COLO668 (cell line): Measurements from ENCODE around the gene CASK.
"Not testable (repeated sequence)": the region's sequence is repeated elsewhere in the genome, so short reads cannot be mapped to it uniquely, and the experiment has no call there.

Experiments
- DNase-seq: peaks from one replicate; lab custom pipeline; 2025; ENCODE audit not compliant: unreplicated experiment; lab: John Stamatoyannopoulos, UW

CASK gene

DNA sequence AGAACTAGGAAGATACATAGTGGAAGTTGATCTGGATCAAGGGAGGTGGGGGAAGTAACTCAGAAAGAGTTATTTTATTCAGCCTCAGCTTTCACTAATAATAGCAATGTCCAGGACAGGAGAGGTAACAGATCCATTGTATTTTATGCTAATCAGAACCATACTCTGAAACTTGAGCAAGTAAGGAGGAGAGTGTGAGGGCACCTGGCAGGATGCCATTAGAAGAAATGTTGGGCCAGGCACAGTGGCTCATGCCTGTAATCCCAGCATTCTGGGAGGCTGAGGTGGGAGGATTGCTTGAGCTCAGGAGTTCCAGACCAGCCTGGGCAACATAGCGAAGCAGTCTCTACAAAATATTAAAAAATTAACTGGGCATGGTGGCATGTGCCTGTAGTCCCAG lies 218.3 kb downstream of the CASK start:
- no peak for DNase-seq

DNA sequence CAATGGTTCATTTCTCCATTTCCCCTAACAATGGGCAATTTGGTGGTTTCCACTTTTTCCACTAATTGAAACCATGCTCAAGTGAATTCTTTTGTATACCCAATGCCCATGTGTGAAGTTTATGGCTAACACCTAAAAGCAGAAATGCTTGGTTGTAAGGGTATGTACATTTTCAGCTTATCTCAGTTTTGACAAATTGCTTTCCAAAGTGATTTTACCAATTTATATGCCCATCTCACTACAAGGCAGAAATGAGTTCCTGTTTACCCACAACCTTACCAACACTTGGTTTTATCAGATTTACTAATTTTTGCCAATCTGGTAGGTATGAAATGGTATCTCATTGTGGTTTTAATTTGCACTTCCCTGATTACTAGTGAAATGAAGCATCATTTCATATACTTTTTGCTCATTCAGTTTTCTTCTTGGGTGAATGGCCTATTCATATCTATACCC lies 219.8 kb downstream of the CASK start:
- no peak for DNase-seq

DNA sequence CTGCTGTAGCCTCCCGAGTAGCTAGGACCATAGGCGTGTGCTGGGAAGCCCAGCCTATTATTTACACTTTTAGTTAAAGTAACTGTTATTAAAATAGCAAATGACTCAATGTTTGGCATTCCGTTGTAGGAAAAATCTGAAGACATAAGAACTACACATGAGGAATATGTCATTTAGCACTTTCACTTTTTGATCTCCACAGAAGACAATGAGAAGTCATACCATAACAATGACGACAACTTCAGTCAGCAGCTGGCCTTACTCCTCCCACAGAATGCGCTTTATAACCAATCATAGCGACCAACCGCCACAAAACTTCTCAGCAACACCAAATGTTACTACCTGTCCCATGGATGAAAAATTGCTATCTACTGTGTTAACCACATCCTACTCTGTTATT lies 227.9 kb downstream of the CASK start:
- DNase-seq, result no peak

DNA sequence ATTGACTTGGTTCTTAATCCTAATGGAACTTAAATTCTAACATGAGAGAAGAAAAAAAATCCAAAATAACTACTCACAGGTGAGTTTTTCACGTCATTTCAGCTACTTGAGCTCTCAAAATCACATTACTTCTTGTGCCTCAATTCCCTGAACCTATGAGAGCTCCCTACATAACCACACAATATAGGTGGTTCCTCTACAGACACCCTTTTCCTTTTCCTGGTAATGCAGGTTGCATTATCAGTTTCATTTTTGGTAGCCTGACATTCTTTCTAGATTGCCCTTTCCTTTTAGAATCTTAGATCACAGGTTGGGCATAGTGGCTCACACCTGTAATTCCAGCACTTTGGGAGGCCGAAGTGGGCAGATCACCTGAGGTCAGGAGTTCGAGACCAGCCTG lies 230.3 kb downstream of the CASK start:
- DNase-seq, result no peak

DNA sequence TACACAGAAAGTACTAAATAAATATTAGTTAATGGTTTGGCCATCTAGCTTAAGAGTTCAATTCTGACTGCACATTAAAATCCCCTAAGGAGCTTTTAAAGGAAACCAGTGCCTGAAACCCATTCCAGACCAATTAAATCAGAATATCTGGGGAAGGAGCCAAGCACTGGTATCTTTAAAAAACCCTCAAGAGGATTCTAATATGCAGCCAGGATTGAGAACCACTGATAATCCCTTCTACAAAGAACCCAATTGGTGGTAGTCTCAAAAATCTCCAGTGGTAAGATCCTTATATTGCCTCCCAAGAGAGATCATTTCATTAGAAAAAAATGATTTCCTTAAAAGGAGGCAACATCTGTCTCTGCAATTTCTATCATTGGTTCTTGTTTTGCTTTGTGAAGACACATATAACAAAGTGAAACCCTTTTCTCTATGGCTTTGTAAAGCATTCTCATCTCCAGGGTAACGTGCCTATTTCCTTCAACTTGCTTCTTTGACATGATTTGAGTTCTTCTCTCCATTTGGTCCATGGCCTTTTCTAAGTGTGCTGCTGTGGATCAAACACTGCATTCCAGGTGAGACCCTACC lies 231.1 kb downstream of the CASK start:
- DNase-seq, result no peak

DNA sequence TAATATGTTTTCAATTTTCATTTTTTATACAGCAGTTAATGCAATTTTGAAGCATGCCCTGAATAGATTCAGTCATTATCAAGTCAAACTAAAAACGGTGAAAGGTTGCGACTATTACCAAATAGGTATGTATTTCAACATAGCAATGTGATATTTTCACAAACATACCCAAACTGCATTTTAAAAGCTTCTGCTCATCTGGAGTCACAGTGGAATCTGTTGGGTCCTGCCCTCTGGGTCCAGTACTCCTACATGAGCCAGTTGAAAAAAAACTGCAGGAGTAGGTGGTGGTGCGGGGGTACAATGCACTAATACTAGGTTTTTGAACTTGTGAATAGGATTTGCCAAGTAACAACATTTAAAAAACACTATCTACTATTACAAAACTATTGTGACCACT lies 233.6 kb downstream of the CASK start:
- DNase-seq, result no peak

DNA sequence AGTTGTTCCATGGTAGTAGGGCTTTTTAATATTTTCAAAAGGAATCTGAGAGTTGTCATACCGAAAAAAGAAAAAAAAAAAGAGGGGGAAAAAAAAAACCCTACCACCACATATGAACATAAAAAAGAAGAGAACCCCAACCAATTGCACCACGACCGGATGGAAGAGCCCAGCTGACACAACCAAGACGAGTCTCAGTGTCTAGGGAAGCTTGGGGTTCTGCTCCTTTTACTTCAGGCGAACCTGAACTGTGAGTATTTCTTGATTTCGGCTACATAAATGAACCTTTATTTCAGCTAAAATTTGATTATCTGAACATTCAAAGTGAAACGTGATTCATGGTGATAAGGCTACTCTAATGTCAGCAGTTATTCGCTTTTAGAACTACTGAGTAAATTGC lies 234.5 kb downstream of the CASK start, which contains the start of gene GPR34:
TSS of gene GPR34 (plus strand) at position 139 of the 400 bp plus-strand sequence. CDS start 6,661 bp downstream, outside the sequence.
- no peak for DNase-seq

DNA sequence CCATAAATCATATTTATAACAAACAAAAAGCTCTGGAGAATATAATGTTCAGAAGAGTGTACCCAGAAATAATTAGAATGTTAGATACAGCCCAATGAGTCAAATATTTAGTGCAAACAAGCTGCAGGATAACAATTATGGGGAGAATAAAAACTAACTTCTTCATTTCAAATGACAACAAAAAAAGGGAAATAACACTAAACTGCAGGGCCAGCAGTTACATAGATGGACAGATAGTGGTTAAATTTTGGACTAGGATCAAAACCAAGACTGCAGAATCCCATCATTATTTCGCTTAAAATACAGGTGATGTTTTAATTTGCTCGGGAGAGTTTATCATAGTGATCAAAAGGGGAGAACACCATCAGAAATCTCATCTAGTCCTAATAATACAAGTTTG lies 235.2 kb downstream of the CASK start:
- DNase-seq, result no peak

DNA sequence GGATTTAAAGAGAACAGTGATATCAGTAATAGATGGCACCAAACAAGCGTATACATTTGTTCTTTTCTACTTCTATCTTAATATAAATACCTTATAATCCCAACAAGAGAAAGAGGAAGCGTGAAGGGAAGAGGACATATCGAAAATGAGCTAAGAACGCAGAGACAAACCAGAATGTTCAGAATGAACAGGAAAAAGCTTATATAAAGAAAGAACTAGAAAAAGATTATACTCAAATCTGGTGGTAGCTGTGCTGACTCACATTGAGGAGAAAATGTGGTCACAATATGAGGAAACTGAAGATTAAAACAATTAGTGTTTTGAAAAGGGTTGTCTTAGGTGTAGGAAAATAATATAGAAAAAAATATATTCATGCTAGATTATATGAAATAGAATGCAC lies 236.6 kb downstream of the CASK start:
- no peak for DNase-seq

DNA sequence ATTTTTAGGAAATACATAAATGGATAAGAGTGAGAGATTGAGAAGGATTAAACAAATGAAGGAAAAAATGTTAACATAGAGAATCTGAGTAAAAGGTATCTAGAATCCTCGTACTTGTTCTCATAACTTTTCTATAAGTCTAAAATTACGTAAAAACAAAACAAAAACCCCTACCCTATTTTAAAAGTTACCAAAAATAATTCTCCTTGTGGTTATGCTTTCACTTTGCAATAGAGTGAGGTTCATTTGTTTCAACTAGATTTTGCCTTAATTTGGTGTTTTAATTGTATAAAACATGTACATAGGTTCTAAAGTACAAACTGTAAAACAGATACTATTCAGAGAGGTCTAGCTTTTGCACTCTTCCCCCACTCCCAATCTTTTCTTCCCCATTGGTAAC lies 238.4 kb downstream of the CASK start:
- DNase-seq, result no peak

DNA sequence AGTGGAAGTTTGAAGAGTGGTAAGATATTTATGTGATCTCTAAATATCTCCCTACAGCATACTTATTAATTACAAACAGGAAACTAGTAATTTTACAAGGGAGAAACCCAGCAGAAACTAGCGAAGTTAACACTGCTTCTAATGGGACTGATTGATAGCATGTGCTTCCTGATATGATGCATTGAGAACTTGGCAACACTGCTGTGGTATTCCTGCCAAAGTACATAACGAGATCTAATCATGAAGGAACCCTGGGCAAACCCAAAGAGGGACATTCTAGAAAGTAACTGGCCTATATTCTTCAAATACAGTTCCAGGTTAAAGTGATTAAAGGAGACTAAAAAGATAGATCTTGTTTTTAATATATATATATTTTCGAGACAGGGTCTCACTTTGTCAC lies 239.2 kb downstream of the CASK start:
- no peak for DNase-seq

DNA sequence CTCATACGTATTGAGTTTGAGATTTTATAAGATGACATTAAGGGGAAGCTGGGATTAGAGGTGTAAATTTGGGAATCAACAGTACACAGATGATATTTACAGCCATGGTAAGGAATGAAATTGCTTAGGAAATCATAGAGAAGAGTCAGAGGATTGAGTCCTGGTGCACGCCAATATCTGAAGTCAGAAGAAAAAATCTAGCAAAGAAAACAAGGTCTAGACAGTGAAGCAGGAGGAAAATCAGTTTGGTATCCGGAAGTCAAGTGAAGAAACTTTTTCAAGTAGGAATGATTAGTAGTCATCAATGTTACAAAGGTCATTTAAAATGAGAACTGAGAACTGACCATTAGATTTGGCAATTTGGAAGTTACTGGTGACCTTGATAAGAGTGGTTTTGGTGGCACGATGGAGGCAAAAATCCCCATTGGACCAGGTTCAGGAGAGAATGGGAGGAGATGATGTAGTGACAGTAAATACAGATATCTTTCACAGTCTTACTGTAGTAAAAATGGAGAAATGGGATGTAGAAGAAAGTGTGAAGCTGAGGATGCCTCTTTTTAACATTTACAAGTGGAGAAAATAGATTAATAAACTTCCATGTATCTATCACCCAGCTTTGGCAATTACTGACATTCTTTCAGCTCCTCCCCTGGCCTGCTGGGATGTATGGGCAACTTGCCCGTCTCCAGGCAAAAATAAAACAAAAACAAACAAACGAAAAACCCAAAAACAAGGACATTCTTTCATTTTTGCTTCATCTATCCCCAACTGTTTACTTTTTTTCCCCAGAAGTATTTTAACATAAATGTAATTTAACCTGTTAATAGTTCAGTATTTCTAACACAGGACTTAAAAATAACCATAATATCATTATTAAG lies 245.9 kb downstream of the CASK start:
- DNase-seq, result no peak

DNA sequence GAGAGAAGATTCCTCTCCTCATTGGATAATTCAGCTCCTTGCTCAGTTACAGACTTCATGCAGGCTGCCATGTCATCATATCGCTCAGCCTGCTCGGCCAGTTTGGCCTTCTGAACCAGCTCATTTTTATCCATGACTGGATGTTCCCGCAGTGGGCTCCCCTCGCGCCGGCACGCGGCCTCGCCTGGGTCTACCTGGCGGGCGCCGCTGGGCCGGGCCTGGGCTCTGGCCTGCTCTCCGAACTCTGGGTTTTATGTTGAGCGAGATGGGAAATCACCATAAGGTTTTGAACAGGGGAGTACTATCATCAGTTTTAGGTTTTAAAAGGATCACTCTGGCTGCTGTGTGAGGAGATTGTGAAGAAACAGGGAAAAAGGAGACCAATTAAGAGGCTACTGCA lies 247.0 kb downstream of the CASK start:
- not testable (repeated sequence) for DNase-seq

DNA sequence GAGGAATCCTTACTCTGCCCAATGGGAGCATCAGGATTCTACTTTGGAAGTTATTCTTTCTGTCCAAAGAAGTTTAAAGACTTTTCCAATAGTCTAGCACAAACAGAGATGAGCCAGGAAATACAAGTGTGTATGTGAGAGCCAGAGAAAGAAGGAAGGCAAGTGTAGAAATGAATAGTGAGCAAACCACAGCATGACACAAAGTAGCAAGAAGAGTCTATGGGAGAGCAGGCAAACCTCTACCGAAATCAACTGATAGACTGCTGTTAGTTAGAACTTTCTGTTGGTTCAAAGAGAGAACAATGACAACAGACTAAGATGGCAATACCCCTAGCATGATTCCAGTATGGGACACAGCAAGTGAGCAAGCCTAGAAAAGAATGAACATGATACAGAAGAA lies 250.7 kb downstream of the CASK start:
- no peak for DNase-seq

DNA sequence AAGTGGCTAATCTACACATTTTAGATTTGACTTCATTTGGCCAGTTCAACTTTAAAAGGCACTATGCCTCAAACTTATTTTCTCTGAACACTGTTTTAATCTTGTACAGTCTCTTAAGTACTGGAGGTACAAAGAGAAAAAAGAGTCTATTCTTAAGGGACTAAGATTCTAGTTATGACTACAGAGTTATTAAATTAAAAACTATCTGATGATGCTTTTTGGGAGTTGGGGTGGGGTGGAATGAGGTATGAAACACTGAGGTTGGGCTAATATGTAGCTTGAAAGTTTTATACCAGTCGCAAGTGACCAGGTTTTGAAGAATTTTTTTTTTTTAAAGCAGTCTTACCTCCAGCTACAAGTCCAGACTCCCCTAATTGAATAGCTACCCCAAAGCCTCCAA lies 252.3 kb downstream of the CASK start:
- DNase-seq, result no peak

DNA sequence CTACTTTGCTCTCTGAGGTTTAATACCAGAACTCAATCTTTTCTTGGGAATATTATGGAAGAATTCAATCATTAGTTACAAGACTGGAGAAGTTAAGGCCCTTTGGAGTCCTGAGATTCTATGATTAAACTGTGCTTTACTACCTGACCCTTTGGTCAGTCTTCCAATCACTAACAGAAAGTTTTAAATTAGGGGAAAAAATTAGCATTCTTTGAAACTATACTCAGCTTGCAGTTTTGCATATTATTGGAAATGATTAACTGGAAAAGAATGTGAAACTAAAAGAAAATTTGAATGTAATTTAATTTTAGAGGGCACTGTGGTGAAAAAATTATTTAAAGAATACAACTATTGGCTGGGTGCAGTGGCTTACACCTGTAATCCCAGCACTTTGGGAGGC lies 253.2 kb downstream of the CASK start:
- DNase-seq, result no peak

DNA sequence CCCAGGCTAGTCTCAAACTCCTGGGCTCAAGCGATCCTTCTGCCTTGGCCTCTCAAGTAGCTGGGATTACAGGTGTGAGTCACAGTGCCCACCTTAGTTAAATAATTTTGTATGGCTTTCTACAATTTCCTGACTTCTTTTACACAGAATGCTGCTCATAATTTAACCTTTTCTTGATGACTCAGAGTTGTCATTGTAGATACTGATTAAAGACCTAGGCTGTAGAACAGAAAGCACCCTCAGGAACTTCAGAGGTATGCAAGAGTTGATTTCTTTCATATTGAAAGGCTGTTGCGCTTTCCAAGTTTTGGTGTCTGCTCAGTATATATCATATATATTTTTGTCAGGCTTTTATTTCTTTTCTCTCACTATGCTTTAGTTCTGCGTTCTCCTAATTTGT lies 255.7 kb downstream of the CASK start:
- DNase-seq, result no peak

DNA sequence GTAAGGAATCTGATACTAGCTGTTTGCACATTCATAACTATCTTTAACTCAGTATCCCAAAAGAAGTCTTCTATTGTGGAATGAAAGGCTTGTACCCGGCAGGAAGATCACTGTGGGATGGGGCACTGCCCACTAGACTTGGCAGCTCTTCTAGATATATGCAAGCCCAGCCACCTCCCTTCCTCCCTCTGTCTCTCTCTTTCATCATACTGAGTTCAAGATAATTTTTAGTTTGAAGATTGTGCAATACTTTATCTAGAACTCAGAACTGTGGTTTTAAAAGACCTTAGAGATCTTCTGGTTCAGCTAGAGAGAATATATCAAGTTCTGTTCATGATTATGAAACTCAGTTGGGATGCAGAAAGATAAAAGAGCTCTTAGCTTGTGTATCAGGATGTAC lies 257.1 kb downstream of the CASK start:
- DNase-seq, result no peak

DNA sequence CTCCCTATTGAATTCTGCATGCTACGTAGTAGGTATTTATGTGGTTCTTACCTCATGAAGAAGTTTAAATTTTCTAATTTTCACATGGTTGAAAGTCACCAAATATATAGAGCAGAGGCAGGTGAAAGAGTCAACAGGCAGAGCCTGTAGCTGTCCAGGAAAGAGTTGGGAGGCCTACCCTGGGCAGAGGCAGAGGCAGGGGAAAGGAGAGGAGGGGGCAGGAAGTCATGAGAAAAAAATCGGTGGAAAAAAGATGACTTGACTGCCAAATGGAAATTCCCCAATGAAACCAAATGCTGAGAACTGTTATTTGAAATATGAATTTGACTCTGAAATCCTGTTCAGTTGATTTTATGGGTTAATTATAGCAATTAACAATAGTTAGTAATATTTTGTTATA lies 257.7 kb downstream of the CASK start:
- DNase-seq, result no peak

DNA sequence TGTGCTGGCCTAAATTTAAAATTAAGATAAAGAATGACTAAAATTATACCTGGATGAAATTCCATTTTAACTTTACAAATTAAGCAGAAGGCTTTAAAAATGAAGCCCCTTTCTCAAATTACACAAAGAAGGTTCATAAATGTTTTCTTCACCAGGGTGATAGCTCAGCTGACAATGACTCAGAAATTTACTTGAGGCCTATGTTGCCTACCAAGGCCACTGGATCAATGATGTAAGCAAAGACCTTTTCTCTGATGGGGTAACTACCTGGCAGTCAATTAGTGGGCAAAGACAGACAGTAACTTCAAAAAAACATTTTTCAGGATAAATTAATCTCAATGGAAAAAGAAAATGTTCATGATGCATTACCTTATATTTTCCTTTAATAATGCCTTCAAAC lies 258.4 kb downstream of the CASK start:
- DNase-seq, result no peak

DNA sequence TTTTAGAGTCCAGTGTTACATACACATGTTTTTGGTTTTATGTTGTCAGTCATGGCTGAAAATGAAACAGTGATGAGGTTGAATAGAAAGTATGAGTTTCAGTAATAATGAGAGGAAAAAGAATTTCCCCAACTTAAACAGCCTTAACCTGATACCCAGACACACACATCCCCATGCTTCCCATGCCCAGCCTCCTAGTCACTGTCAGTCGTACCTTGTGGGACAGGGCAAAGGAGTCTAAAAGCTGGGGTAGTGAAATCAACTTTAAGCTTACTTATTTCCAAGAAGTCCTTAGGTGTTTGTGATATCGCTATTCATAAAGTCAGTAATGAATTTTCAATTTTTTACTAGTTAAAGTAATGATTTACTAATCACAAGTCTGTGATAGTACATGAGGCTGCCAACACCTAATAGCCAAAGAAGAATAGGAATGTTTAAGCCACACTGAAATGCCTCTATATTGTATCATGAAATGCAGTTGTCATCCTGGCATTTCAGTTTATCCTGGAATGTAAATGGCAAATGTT lies 258.9 kb downstream of the CASK start:
- no peak for DNase-seq

DNA sequence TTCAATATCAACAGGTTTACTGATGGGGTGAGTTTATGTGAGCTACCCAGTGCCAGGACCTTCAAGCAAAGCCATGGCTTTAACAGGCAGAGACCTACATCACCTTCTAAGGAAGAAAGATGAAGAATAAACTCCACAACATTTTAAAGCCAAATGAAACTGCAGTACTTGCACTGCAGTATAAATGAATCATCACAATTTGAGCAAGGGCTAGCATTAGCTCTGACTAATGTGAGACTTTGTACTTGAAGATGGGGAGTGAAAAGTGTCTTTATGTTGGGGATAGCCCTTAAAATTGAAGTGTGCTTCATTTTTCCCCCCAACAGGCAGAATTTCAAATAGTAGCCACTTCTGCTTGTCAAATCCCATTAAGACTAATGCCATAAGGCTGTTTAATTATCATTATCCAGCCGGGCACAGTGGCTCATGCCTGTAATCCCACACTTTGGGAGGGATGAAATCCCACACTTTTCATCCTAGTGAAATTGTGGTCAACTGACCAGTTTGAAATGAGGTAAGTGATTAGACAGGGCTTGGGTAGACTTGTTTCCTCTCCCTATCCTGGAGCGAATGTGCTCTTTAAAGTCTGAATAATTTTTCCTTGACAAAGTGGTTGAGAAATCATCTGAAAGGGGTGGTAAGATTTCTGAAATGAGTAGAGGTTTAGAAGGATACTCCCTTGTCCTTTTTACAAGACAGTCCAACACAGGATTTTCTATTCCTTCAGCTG lies 261.8 kb downstream of the CASK start:
- no peak for DNase-seq
